ENCODE measurements around the gene CACNA1B.

DNA sequence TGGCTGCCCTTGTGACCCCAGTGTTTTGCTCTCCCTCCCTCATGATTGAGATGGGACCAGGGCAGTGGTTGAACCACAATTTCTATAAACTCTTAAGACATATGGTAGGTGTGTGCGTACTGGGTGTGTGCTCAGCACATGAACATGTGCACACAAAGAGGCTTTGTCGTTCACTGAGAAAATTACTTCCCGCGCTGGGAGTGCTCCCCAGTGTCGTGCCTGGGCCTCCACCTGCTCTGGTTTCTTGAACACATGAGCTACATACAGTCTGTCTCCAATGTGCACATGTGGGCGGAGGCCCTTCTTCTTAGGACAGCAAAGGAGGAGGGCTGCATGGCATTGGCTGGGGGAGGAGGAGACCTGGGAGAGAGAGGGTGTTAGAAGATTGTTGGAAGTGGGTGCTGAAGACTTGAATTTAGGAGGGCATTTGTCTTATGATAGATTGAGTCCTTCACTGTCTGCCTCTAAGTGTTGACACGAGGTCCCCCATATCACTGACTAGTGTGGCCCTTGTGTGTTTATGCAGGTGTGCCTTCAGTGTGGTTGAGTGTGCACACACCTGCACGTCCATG lies 170.0 kb downstream of the CACNA1B start:
- no peak for TF ChIP-seq RAD21 (IDR thresholded peaks at IDR 0.05; ENCODE audit: low read depth)
- no peak for TF ChIP-seq EP300 (IDR thresholded peaks at IDR 0.05; ENCODE audit: borderline replicate concordance)
- TF ChIP-seq FOXM1 (IDR thresholded peaks at IDR 0.05; ENCODE audit: borderline replicate concordance, low read depth) = no peak
- no peak for TF ChIP-seq TCF12 (IDR thresholded peaks at IDR 0.05; ENCODE audit: low read depth)
- TF ChIP-seq TAF1 (IDR thresholded peaks at IDR 0.05; ENCODE audit: low read depth) = no peak
- TF ChIP-seq EGR1 (IDR thresholded peaks at IDR 0.05) = no peak
- TF ChIP-seq YY1 (IDR thresholded peaks at IDR 0.05; ENCODE audit: low read depth) = no peak
- TF ChIP-seq, protein P1, sequence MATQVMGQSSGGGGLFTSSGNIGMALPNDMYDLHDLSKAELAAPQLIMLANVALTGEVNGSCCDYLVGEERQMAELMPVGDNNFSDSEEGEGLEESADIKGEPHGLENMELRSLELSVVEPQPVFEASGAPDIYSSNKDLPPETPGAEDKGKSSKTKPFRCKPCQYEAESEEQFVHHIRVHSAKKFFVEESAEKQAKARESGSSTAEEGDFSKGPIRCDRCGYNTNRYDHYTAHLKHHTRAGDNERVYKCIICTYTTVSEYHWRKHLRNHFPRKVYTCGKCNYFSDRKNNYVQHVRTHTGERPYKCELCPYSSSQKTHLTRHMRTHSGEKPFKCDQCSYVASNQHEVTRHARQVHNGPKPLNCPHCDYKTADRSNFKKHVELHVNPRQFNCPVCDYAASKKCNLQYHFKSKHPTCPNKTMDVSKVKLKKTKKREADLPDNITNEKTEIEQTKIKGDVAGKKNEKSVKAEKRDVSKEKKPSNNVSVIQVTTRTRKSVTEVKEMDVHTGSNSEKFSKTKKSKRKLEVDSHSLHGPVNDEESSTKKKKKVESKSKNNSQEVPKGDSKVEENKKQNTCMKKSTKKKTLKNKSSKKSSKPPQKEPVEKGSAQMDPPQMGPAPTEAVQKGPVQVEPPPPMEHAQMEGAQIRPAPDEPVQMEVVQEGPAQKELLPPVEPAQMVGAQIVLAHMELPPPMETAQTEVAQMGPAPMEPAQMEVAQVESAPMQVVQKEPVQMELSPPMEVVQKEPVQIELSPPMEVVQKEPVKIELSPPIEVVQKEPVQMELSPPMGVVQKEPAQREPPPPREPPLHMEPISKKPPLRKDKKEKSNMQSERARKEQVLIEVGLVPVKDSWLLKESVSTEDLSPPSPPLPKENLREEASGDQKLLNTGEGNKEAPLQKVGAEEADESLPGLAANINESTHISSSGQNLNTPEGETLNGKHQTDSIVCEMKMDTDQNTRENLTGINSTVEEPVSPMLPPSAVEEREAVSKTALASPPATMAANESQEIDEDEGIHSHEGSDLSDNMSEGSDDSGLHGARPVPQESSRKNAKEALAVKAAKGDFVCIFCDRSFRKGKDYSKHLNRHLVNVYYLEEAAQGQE (IDR thresholded peaks at IDR 0.05; ENCODE audit: low read depth) = no peak
- no peak for TF ChIP-seq CEBPB (IDR thresholded peaks at IDR 0.05)
- TF ChIP-seq, protein P2, sequence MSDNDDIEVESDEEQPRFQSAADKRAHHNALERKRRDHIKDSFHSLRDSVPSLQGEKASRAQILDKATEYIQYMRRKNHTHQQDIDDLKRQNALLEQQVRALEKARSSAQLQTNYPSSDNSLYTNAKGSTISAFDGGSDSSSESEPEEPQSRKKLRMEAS (IDR thresholded peaks at IDR 0.05) = no peak
- no peak for TF ChIP-seq CREB1 (IDR thresholded peaks at IDR 0.05; ENCODE audit: low read depth)
- TF ChIP-seq TEAD4 (IDR thresholded peaks at IDR 0.05) = no peak
- TF ChIP-seq NFIC (IDR thresholded peaks at IDR 0.05) = no peak

Measured in Ishikawa (cell line).